ENCODE data around the gene DENND2C.

DENND2C gene

DNA sequence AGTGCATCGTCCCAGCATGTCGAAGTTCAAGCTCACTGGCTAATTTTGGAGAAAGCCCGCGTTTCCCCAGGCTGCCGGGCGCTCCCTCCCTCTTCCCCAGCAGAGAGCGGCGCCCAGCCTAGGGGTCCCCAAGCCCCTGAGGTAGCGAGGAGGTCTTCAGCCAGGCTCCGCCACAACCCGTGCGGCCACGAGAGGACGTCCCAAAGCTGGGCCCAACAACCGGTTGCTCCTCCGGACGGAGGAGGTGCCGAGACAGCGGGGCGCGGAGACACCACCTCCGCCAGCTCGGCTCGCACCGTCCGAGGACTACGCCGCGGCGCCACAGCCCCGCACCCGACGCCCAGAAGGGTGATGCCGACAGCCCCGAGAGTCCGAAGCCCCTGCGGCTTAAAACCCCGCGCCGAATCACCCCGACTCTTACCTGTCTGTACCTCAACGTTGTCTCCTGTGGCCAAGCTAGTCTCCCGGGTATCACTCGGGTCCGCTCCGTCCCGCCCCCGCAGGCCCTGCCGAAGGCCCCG lies at the start of gene DENND2C:
TSS of gene DENND2C (minus strand) at position 488 of the 521 bp plus-strand sequence. CDS start 44,065 bp downstream, outside the sequence.
- no peak for DNase-seq (ENCODE audit: low spot score)

DNA sequence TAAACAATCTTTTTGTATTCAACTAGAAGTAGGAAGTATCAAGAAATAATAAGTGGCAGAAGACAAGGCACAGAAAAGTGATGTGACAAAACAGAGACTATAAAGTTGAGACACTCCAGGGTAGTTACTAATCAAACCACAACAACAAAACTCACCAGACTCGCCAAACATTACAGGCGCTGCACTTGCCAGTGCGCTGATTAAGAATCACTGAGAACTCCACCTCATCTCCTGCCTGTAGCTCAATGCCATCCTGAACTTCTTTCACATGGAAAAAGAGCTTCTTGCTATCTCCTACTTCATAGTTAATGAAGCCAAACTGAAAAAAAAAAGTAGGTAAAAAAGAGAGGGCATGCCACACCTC lies 49.6 kb upstream of the DENND2C start:
- no peak for DNase-seq (ENCODE audit: low spot score)

DNA sequence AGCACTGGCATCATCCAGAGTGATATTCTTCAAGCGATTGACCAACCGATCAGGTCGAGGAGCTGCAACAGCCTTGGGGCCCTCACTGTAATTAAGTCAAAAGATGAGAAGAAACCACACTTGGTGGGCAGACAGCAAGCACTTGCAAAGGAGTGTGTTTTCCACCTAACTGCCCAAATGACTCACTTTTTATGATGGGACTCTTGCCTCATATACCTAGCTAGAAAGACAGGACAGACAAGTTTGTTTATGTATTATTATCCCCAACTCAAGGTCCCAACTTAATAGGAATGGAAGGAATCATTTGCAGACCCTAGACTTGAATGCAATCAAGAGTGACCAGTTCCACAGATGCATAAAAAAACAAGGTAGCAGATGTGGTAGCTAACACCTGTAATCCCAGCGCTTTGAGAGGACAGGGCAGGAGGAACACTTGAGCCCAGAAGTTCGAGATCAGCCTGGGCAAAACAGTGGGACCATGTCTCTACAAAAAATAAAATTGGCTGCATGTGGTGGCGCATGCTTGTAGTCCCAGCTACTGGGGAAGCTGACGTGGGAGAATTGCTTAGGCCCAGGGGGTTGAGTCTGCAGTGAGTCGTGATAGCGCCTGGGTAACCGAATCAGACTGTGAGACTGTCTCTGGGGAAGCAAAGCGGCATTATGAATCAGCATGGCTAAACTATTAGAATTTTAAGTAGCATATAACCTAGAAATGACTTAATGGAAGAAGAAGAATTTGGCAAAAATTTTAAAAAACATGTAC lies 49.0 kb upstream of the DENND2C start:
- no peak for DNase-seq (ENCODE audit: low spot score)

DNA sequence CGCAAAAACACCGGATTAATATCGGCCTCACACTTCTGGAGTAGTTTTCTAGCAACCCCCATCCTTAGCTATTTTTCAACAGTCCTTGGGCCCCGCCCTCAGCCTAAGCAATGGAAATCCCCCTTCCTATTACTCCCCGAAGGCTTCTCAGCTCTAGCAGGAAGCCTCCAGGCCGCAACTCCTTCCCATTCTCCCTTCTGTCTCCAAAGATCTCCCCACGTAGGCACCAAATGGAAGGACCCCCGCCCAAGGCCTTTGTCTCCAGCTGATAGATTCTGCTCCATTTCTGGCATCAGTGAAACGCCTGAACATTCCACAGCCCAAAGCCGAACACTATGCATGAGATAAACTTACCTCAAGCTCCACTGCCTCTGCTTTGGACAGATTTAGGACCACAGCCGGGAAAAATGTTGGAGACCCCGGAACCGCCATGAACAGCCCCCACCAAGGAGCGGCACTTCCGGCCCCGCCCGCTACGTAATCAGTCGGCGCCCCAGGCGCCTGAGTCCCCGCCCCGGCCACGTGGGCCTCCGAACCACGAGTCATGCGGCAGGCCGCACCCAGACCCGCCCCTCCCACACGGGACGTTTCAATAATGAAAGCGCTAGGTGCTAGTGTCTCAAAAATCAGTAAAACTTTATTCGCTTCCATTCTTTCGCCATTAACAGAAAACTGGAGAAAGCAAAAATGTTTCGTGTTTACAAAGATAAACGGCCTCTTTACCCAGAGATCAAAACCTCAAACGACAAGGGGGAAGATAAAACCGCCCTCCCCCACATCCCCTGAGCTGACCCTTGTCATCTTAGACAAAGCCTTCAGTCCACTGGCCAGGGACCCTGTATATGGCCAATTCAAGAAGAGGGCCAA lies 46.7 kb upstream of the DENND2C start, which contains the start of gene NRAS:
TSS of gene NRAS (minus strand) at position 468 of the 867 bp plus-strand sequence. CDS start 611 bp downstream, outside the sequence.
- DNase-seq (ENCODE audit: low spot score) = peak; percentile 90

GRCh38 chr1:114715952-114716303 lies 46.1 kb upstream of the DENND2C start:
- no peak for DNase-seq (ENCODE audit: low spot score)

DNA sequence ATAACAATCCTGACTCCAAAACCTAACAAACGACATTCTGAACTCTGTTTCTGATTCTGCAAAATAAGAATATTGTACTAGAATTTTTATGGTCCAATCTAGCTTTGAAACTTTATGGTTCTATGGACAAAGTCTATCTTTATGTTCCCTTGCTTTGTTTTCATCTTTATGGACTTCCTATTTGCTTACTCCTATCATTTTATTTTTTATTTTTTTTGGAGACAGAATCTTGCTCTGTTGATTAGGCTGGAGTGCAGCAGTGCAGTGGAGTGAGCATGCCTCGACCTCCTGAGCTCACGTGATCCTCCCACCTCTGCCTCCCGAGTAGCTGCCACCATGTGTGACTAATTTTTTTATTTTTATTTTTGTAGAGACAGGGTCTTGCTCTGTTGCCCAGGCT lies 43.1 kb upstream of the DENND2C start:
- no peak for DNase-seq (ENCODE audit: low spot score)

GRCh38 chr1:114710360-114710759 lies 40.5 kb upstream of the DENND2C start:
- no peak for DNase-seq (ENCODE audit: low spot score)

DNA sequence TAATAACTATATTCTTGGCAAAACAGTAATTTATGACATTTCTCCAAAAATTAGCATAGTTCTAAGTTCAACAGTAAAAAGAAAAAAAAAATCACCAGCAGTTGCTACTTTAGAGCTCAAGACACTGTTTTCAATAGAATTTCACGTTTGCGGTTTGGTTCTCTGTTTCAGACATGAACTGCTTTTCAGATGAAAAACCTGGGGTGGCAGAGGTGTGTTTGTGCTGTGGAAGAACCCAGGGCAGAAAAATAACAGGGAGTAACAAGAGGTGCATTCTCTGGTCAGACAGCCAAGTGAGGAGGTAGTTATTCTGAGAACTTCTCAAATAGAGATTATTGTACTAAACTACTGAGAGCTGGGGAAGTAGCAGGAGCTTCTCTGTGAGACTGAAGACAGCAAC lies 37.8 kb upstream of the DENND2C start:
- DNase-seq (ENCODE audit: low spot score) = no peak

GRCh38 chr1:114703242-114703641 lies 33.4 kb upstream of the DENND2C start:
- no peak for DNase-seq (ENCODE audit: low spot score)

DNA sequence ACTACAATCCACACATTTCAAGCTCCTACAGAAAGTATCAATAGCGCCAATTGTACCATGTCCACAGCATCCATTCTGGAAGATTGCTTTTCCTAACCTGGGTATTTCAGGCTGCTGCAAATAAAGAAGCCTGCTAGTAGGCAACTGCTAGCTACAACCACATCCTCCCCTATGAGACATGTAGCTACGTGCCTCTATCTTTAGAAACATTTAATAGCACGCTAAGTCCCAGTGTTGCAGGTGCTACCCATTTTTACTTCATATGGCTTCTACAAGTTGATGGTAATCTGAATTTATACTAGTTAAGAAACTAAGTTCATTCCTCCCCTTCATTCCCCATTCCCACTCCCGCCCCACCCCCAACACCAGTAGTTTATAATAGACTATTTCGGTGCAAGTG lies 32.9 kb upstream of the DENND2C start:
- DNase-seq (ENCODE audit: low spot score) = no peak

GRCh38 chr1:114701931-114702330 lies 32.1 kb upstream of the DENND2C start:
- no peak for DNase-seq (ENCODE audit: low spot score)

- peak; percentile 45 for DNase-seq (ENCODE audit: low spot score)
These were observed 30.3 kb upstream of the DENND2C start for GRCh38 chr1:114700036-114700600.

- no peak for DNase-seq (ENCODE audit: low spot score)
These were observed 27.0 kb upstream of the DENND2C start for GRCh38 chr1:114696810-114697209.

DNA sequence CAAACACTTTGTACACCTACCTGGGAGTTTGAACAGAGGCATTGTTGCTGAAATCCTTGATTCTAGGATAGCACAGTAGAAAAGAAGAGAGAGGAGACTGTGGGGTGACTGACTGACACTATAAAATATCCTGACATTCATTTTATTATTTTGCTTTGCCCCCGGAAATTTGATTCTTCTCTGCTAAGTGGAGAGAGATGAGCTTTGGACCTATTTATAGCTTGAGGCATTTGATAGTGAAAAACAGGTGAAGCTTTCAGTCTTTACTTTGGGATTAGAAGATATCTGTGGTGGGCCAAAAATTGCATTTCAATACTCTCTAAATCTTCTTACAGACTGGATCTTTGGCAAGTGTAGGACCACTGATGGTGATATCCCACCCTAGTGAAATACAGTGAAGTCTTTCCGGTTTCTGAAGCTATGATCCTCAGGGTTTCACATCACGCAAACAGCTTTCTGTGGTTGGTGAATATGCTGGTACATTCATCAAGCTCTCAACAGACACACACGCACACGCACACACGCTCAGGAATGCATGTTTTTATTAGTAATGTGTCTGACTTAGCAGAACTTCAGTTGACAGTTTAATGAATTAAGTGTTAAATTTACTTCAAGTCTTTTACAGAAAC lies 25.7 kb upstream of the DENND2C start, which contains the start of gene AMPD1:
TSS of gene AMPD1 (minus strand) at position 117 of the 629 bp plus-strand sequence. CDS start at position 42, 75 bp downstream.
- no peak for DNase-seq (ENCODE audit: low spot score)

- no peak for DNase-seq (ENCODE audit: low spot score)
These were observed 24.9 kb upstream of the DENND2C start for GRCh38 chr1:114694540-114695310.

DNA sequence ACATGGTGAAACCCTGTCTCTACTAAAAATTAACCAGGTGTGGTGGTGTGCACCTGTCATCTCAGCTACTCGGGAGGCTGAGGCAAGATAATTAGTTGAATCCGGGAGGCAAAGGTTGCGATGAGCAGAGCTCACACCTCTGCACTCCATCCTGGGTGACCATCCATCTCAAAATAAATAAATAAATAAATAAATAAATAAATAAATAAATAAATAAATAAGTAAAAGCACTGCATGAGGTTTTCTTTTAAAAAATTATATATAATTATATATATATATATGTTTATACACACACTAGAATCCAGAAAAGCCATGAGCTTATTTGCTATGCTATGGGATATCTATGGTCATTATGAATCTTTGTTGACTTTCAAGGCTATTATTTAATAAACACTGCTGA lies 23.1 kb upstream of the DENND2C start:
- no peak for DNase-seq (ENCODE audit: low spot score)

GRCh38 chr1:114691061-114691460 lies 21.2 kb upstream of the DENND2C start:
- no peak for DNase-seq (ENCODE audit: low spot score)

DNA sequence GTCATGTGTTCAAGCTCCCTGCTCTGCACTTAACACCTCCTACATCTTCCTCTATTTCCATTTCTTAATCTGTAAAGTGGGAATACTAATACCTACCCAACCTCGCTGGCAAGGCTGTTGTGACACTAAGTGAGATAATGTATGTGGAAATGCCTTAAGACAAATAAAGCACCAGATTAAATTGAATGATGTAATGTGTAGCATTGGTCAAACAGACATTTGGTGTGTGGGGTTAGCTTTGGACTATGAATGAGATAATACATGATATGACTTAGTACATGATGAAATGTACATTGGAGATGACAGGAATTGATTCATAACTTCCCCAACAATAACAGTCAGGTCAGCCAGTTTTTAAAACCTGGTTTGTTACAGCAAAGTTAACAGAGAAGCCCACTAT lies 20.3 kb upstream of the DENND2C start:
- no peak for DNase-seq (ENCODE audit: low spot score)

DNA sequence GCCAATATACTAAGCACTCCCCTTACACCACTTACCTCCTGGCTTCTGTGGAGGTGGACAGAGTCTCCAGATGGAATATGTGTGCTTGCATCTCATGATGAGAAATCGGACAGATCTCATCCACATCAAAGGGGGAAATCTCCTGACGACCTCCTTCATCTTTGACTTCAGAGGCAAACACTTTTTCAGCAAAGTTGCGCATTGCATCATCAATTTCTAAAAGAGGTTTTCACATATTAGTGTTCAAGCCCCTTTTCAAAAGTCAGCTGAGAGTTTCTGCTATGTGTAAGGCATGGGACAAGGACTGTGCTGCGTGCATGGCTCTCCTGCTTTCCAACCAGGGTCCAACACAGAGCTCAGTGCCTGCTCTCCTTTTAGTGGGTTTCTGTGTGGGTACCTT lies 18.7 kb upstream of the DENND2C start:
- no peak for DNase-seq (ENCODE audit: low spot score)

- DNase-seq (ENCODE audit: low spot score) = no peak
These were observed 16.0 kb upstream of the DENND2C start for GRCh38 chr1:114685851-114686250.

GRCh38 chr1:114677691-114678090 lies 7.8 kb upstream of the DENND2C start:
- DNase-seq (ENCODE audit: low spot score) = no peak
